ENCODE measurements around the gene PHAF1. TPM values are rescaled to one million over a fixed set of nuclear protein-coding genes. Genes with fewer than 3 reads are reported as not detected.

The PHAF1 gene
- total and polyA plus RNA-seq, 2 of the 13 experiments (the other 11 are each of a cell fraction or from before 2014, with no cell fraction given) = 48.3 to 174 TPM

DNA sequence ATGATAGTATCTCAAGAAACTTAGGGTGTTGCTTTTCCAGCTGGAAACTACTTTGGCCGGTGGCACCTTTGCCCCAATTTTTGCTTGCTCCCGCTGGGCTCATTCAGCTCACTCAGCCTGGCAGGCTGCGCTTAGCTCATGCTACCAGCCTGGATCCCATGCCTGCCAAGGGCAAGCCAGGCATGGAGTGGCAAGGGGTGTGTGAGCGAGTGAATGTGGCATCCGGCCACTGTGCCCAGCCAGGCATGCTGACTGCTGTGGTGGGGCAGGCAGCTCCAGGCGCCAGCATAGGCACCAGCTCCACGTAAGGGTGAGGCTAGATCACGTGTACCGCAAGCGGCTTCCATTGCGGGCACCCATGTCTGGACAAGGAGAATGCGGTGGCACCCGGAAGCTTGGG, 31.6 kb downstream of the PHAF1 start:
- CTCF ChIA-PET (ENCODE audit: low intra/inter-chr PET ratio, low total read pairs) = no interaction called here
- DNase-seq (ENCODE audit: low spot score) (no peak), ATAC-seq (no peak), FAIRE-seq (no peak)
- POLR2A ChIA-PET = interaction anchor here (1.0 to 4.1 kb wide), 4 partner anchors 9 to 124 kb away, joined by 3 to 16 read pairs (median 4); partner anchors contain the start of gene B3GNT9
- peak; percentile 94 for TF ChIP-seq AGO2 (optimal IDR thresholded peaks at IDR 0.05; ENCODE audit: low read depth, low read length)
- TF ChIP-seq, protein P1, sequence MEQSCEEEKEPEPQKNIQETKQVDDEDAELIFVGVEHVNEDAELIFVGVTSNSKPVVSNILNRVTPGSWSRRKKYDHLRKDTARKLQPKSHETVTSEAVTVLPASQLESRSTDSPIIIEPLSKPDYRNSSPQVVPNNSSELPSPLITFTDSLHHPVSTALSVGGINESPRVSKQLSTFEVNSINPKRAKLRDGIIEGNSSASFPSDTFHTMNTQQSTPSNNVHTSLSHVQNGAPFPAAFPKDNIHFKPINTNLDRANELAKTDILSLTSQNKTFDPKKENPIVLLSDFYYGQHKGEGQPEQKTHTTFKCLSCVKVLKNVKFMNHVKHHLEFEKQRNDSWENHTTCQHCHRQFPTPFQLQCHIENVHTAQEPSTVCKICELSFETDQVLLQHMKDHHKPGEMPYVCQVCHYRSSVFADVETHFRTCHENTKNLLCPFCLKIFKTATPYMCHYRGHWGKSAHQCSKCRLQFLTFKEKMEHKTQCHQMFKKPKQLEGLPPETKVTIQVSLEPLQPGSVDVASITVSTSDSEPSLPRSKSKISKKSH (CRISPR knock-in tag; IDR thresholded peaks at IDR 0.05; ENCODE audit: borderline replicate concordance) = peak; percentile 64; the same call in 1 of the 2 replicates
- 0 out of 2 replicates have a peak, but pooled peaks have one; percentile 25 for TF ChIP-seq HNRNPL (IDR thresholded peaks at IDR 0.05; ENCODE audit: low read depth, low read length)
- peak; percentile 37; the same call in 1 of the 2 replicates for TF ChIP-seq MTA1 (CRISPR knock-in tag; IDR thresholded peaks at IDR 0.05; ENCODE audit: borderline replicate concordance)
- TF ChIP-seq, protein P2, sequence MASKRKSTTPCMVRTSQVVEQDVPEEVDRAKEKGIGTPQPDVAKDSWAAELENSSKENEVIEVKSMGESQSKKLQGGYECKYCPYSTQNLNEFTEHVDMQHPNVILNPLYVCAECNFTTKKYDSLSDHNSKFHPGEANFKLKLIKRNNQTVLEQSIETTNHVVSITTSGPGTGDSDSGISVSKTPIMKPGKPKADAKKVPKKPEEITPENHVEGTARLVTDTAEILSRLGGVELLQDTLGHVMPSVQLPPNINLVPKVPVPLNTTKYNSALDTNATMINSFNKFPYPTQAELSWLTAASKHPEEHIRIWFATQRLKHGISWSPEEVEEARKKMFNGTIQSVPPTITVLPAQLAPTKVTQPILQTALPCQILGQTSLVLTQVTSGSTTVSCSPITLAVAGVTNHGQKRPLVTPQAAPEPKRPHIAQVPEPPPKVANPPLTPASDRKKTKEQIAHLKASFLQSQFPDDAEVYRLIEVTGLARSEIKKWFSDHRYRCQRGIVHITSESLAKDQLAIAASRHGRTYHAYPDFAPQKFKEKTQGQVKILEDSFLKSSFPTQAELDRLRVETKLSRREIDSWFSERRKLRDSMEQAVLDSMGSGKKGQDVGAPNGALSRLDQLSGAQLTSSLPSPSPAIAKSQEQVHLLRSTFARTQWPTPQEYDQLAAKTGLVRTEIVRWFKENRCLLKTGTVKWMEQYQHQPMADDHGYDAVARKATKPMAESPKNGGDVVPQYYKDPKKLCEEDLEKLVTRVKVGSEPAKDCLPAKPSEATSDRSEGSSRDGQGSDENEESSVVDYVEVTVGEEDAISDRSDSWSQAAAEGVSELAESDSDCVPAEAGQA (IDR thresholded peaks at IDR 0.05; ENCODE audit: low read depth) = no peak
- TF ChIP-seq, protein P2 (CRISPR knock-in tag; IDR thresholded peaks at IDR 0.05; ENCODE audit: borderline replicate concordance) = no peak
- TF ChIP-seq, protein P3, sequence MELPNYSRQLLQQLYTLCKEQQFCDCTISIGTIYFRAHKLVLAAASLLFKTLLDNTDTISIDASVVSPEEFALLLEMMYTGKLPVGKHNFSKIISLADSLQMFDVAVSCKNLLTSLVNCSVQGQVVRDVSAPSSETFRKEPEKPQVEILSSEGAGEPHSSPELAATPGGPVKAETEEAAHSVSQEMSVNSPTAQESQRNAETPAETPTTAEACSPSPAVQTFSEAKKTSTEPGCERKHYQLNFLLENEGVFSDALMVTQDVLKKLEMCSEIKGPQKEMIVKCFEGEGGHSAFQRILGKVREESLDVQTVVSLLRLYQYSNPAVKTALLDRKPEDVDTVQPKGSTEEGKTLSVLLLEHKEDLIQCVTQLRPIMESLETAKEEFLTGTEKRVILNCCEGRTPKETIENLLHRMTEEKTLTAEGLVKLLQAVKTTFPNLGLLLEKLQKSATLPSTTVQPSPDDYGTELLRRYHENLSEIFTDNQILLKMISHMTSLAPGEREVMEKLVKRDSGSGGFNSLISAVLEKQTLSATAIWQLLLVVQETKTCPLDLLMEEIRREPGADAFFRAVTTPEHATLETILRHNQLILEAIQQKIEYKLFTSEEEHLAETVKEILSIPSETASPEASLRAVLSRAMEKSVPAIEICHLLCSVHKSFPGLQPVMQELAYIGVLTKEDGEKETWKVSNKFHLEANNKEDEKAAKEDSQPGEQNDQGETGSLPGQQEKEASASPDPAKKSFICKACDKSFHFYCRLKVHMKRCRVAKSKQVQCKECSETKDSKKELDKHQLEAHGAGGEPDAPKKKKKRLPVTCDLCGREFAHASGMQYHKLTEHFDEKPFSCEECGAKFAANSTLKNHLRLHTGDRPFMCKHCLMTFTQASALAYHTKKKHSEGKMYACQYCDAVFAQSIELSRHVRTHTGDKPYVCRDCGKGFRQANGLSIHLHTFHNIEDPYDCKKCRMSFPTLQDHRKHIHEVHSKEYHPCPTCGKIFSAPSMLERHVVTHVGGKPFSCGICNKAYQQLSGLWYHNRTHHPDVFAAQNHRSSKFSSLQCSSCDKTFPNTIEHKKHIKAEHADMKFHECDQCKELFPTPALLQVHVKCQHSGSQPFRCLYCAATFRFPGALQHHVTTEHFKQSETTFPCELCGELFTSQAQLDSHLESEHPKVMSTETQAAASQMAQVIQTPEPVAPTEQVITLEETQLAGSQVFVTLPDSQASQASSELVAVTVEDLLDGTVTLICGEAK (IDR thresholded peaks at IDR 0.05) = no peak
- TF ChIP-seq, protein P3 (CRISPR knock-in tag; IDR thresholded peaks at IDR 0.05) = no peak
- Histone ChIP-seq H3K36me3 (replicated peaks in 1 of 2; ENCODE audit: control insufficient read depth in 1 of 2, insufficient read depth in 2 of 2, low read length in 2 of 2) (peaks cover 76 to 99% of the 10 kb centered on the region in 2 experiments), H3K9ac (ENCODE audit: insufficient read depth, low read depth, low read length) (no peak overlapping the region), H3K79me2 (ENCODE audit: insufficient read depth, low read length) (no peaks in the 10 kb centered on the region), H3K27ac (ENCODE audit: extremely low read length, insufficient read depth, low read length) (no peak overlapping the region), H3K4me2 (ENCODE audit: low read depth, low read length) (no peak overlapping the region), H3K4me3 (replicated peaks in 1 of 3; ENCODE audit: insufficient read depth in 1 of 3, low read depth in 2 of 3, low read length in 3 of 3) (no peak overlapping the region), H3K27me3 (ENCODE audit: control insufficient read depth in 1 of 2, insufficient read depth in 2 of 2, low read length in 2 of 2) (no peaks in the 10 kb centered on the region), H3K9me3 (ENCODE audit: low read length) (no peaks in the 10 kb centered on the region), H4K20me1 (ENCODE audit: insufficient read depth, low read length) (no peaks in the 10 kb centered on the region), H3K4me1 (ENCODE audit: insufficient read depth, low read length) (peaks cover 8% of the 10 kb centered on the region), H2AFZ (ENCODE audit: low read length) (no peak overlapping the region)
- intact Hi-C loops (cut with micrococcal nuclease; ENCODE audit: unreplicated experiment) (no loop called here), in situ Hi-C loops (cut with HindIII; ENCODE audit: extremely low pct_ligation_motif_present, low pct_unique_long_range_greater_than_20kb) (no loop called here)
- BruUV-seq (replicated peaks) = no TSS peak
- WGBS (ENCODE audit: low lambda C conversion rate) = 95% methylated on average over 12 of the region's 13 CpGs

Data from HepG2 (cell line).